ENCODE data around the gene UBE3B.

UBE3B gene

GRCh38 chr12:109475121-109475520, 2.3 kb upstream of the UBE3B start:
- DNase-seq, result no peak

GRCh38 chr12:109475993-109476806, 1.2 kb upstream of the UBE3B start:
- DNase-seq, result peak in 1 of 4 experiments; percentile 6

DNA sequence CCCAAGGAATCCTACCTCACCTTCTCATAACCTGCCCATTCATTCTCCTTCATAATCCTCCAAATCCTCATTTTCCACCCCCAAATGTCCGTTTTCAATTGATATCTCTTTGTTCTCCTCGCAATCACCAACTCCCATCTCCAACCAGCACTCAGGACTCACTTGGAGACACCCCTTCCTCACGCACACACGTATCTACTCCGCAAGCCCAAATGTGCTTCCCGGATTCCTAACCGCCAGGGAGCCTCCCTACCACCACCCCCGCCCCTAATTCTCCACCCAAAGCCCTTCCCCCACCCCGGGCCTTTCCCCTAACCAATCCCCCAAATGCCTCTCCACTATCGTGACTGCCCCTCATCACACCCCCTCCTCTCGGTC, 638 bp upstream of the UBE3B start:
- DNase-seq, result peak in 1 of 4 experiments; percentile 10

GRCh38 chr12:109477963-109478315, 505 bp downstream of the UBE3B start:
- DNase-seq, result no peak

GRCh38 chr12:109479761-109480160, 2.3 kb downstream of the UBE3B start:
- DNase-seq, result no peak

DNA sequence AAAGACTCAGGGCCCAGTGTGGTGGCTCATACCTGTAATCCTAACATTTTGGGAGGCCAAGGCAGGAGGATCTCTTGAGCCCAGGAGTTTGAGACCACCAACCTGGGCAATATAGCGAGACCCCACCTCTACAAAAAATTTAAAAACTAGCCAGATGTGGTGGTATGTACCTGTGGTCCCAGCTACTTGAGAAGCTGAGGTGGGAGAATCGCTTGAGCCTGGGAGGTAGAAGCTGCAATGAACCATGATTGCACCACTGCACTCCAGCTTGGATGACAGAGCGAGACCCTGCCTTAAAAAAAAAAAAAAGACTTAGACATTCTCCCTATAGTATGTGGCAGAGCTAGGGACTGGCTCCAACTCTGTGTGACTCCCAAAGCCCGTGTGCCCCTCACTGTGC, 2.9 kb downstream of the UBE3B start:
- DNase-seq, result no peak

DNA sequence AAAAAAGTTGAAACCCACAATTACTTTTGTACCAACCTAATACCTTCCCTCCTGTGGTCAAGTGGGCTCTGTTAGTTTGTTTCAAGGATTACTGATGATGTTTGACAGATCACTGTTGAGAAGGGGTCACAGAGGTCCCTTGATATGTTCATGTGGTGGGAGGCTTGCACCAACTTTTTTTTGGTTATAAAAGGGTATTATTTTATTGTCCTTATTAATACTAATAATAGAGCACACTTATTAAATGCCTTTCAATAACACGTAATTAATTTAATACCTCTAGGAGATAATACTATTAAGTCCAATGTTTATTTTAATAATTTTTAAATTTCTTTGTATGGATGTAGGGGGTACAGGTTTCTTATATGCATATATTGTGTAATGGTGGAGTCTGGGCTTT, 4.4 kb downstream of the UBE3B start:
- DNase-seq, result no peak

GRCh38 chr12:109482491-109482890, 5.1 kb downstream of the UBE3B start:
- no peak for DNase-seq

GRCh38 chr12:109482894-109483293, 5.5 kb downstream of the UBE3B start:
- DNase-seq, result no peak

DNA sequence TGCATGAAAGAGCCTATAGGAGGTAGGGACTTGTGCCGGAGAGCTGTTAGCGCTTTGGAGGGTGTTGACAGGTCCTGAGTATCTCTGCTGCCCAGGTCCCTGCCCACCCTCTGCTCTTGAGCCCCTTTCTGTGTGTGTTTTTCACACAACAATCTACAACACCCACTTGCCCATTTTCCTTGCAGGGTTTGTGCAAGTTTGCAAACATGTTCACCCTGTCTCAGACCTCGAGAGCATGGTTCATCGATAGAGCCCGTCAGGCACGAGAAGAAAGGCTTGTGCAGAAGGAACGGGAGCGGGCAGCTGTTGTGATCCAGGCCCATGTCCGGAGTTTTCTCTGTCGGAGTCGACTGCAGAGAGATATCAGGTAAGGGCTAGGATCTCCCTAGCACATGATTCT, 5.9 kb downstream of the UBE3B start:
- no peak for DNase-seq

GRCh38 chr12:109485201-109485600, 7.8 kb downstream of the UBE3B start:
- no peak for DNase-seq

GRCh38 chr12:109487181-109488050, 10.0 kb downstream of the UBE3B start:
- no peak for DNase-seq

- DNase-seq, result no peak
These were observed 10.7 kb downstream of the UBE3B start for GRCh38 chr12:109488051-109488665.

- no peak for DNase-seq
These were observed 11.9 kb downstream of the UBE3B start for GRCh38 chr12:109489016-109489954.

GRCh38 chr12:109489955-109490565, 12.6 kb downstream of the UBE3B start:
- DNase-seq, result no peak

DNA sequence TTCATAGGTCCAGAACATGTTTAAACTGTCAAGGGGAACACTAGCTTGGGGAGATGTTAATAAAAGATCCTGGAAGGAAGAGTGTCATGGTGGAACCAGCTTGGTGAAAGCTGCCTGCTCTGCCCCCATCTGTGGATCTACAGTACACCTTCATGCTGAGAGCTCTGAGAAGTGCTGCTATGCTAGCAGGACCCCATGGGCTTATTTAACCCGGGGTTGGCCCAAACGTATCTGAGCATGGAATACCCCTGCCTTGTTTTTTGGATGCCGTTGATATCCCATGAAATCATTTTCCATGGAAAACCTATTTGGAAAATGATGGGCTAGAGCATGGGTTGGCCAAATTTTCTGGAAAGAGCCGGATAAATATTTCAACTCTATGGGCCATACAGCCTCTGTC, 14.2 kb downstream of the UBE3B start:
- no peak for DNase-seq

GRCh38 chr12:109492371-109492770, 14.9 kb downstream of the UBE3B start:
- no peak for DNase-seq

- no peak for DNase-seq
These were observed 15.7 kb downstream of the UBE3B start for GRCh38 chr12:109493090-109493489.

GRCh38 chr12:109493938-109494337, 16.5 kb downstream of the UBE3B start:
- DNase-seq, result no peak

DNA sequence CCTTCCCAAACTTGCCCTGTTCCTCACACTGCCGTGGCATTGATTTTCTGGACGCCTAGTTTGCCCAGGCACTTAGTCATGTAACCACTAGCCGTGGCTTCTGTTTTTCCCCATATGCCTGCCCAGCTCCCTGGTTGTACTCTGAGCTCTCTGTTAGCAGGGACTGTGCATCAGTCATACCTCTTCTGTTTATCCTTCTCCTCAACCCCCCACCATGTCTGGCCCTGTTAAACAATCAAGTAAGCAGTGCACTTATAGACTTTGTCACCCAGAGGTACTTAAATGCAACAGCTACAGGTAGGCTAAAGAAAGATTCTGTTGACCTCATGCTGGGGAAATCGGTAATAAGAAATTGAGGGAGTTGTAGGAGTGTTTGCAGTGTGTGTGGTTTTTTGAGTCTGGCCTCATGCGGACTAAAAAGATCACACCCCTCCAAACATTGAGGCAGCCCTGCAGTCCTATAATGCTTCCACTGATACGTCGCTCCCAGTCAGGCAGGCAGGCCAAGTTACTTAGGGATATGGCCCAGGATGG, 17.0 kb downstream of the UBE3B start:
- no peak for DNase-seq

DNA sequence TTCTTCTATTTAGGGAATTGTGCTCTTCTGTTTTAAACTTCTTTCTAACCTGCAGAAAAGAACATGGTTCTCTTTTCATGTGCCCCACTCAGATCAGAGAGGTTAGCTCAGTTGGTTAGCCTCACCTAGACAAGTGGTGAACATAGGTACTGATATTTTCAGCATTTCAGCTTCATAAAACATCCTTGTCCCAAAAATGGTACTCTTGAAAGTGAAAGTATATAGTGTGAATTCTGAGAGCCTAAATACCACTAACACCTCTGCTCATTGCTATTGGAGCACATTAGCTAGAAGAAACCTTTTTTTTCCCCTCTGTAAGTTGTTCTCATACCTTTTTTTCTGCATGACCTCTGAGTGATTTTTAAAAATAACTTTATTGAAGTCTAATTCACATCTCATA, 17.6 kb downstream of the UBE3B start:
- no peak for DNase-seq

DNA sequence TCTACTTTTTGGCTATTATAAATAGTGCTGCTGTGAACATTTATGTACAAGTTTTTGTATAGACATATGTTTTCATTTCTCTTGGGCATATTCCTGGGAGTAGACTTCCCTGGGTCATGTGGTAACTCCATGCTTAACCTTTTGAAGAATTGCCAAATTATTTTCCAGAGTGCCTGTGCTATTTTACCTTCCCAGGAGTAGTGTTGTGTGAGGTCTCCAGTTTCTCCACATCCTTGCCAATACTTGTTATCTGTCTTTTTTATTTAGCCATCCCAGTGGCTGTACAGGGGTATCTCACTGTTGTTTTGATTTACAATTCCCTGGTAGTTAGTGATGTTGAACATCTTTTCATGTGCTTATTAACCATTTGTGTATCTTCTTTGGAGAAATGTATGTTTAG, 18.9 kb downstream of the UBE3B start:
- no peak for DNase-seq
